NCI-H2107 treated with DMSO at 0.1 percent for 48 hours (cell line): ENCODE results near the gene OTOS.

Experiments used
- DNase-seq: peaks from one replicate; lab custom pipeline; 2025; ENCODE audit not compliant: unreplicated experiment; lab: John Stamatoyannopoulos, UW

The OTOS gene

DNA sequence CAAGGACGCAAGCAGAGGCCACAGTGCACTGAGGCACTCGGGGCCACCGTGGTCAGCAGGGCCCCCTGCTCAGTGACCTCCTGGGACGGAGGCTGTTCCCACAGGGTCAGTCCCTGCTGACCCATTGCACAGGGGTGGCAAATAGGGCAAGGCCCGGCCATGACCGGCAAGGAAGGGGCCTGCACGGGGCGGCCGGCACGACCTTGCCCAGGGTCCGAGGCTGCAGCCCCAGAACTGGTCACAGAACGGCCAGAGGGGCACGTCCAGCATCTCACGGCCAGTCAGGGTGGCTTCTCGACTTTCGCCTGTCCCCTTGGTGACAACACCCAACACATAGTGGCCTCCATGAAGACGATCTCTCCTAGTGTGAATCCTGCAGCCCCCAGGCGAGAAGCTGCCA, 27.6 kb upstream of the OTOS start:
- no peak for DNase-seq

DNA sequence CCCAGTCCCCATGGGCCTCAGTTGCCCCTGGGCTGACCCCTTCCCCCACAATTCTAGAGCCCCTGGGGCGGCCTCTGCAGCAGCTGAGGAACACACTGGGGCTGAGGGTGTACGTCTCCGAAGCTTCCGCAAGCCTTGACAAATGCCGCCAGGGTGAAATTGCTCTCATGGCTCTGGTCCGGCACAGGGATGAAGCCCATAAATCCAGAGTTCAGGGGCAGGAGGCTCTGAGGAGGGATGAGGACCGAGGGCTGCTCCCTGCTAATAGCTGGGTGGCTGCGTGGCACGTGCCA, 27.1 kb upstream of the OTOS start:
- DNase-seq: no peak

DNA sequence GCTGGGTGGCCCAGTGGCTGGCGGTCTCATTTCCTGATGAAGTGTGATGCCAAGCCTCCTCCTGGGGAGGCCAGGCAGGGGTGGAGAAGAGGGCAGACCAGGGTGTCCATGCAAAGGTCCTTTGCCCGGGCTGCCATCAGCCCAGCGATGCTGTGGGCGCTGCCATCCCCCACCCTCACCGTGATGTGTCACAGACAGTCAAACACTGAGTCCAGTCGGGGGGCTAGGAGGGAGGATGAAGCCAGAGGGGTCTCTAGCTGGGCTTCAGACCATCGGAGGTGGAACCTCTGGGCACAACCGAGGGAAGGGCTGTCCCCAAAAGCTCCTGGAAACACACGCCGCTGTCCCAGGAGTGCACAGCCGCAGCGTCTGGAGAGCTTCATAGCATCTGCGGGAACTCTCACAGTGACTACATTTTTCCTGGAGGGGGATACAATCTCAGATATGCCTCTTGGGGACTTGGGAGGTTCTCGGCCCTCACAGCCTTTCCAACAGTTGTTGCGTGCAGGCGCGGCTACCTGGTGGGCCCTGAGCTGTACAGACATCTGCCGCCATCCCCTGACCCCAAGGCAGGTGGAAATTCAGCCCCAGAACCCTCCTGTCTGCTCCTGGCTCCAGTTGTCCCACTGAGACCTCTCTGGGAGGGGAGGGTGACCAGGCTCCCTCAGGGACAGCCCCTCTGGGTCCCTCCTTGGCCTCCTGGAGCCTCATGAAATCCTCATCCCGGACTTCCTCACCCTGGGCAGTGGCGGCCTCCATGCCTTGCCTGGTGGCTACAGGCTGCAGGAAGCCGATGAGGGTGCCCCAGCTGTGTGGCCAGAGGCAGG, 26.5 kb upstream of the OTOS start:
- DNase-seq: no peak

DNA sequence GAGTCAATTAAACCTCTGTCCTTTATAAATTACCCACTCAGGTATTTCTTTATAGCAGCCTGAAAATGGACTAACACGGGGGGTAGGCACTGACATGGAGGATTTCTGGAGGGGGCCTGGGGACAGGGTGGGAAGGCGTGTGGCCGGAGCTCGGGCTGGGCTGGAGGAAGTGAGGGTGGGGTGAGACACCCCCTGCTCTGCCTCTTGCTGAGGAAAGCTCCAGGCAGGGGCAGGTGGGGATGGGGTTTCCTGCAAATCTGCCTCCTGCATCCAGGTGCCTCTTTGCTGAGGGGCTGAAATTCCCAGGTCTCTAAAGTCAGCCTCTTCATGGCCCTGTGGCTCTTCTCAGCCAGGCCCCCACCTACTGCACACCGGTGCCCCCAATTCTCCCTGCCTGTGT, 25.7 kb upstream of the OTOS start:
- no peak for DNase-seq

DNA sequence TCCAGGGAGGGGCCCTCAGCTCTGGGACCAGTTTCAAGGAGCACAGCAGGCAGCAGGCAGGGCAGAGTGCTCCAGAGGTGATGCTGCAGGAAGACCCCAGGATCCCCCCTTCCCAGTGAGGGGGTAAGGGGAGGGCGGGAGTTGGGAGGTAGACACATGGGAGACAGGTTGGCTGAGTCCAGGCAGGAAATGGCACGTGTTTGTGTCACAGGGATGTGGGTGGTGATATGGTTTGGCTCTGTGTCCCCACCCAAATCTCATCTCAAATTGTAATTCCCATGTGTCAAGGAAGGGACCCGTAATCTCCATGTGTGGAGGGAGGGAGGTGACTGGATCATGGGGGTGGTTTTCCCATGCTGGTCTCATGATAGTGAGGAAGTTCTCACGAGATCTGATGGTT, 25.2 kb upstream of the OTOS start:
- DNase-seq: no peak

DNA sequence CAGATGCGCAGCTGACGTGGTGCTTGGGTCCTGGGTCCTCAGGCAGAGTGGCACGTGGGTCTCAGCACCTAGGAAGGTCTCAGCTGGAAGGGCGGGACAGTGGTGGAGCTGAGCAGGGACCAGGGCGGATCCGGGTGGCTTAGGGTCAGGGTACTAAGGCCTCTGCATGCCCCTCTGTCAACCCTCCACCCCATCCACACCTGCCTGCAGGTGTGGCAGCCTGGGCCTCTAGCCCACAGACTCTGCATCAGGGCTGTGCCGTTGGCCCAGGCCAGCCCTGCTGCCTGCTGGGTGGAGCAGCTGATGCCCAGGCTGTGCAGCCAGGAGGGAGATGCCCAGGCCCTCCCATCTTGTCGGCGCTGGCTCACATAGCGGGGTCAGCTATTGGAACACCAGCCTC, 24.6 kb upstream of the OTOS start:
- DNase-seq: no peak

DNA sequence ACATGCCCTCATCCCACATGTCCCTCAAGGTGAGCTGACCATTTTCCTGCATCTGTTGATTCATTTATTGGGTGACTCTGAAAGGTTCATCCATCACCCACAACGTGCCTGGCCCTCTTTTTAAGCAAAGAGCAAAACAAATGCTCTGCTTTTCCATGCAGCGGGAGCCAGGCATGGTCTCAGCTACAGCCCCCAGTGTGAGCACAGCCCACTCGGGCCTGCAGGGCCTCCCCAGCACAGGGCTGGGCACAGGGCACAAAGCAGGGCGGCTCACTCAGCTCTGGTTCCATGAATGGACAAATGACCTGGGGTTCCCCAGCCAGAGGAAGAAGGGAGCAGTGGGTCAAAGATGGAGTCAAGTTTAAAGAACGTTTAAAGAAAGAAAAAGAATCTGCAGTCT, 24.1 kb upstream of the OTOS start:
- no peak for DNase-seq

DNA sequence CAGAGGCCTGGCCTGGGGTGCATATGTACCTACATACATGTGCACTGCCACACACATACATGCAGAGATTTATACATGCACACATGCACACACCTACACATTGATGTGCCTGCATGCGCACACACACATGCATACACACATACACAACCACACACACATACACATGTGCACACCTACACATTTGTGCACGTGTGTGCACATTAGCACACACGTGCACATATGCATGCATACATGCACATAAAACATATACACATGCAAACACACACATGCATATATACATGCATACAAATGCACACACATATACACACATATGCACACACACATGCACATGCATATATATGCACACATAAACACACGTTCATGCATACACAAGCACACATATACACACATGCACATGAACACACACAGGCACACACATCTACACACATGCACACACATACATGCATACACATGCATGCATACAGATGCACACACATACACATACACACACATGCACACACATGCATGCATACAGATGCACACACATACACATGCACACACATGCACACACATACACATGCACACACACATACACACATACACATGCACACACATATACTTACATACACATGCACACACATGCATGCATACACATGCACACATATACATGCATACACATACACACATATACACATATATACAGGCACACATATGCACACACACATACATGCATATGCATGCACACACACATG, 23.6 kb upstream of the OTOS start:
- no peak for DNase-seq

DNA sequence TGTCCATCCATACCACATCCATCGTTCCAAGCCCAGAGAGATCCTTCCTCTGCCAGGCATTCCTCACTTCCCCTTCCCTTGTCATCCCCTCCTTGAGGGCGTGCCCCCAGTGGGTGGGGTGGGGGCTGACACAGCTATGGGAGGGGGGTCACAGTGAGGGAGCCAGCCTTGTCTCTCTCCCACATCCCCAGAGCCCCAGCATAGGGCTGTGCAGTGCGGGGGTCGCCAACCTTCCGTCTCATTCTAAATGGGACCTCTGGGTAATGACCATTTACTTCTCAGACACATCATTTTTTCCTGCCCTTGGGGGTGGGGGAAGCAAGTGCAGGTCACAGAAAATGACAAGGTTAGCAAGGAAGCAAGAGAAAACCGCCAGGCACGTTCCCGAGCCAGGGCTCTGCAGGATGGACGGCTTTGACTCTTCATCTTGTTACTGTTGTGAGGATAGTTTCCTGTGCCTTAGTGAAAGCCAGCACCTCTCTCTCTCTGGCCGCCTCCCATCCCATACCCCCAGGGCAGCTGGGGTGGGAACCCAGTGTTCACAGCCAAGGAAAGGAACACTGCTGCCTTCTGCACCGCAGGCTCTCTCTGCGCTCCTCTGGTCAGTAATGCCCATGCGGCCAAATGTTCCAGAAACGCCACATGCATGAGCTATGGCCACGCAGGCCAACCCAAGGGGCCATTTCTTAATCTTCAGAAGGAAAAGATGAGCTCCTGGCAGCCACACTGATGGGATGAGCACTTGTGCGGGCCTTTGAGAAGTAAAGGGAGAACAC, 22.7 kb upstream of the OTOS start:
- DNase-seq: no peak

DNA sequence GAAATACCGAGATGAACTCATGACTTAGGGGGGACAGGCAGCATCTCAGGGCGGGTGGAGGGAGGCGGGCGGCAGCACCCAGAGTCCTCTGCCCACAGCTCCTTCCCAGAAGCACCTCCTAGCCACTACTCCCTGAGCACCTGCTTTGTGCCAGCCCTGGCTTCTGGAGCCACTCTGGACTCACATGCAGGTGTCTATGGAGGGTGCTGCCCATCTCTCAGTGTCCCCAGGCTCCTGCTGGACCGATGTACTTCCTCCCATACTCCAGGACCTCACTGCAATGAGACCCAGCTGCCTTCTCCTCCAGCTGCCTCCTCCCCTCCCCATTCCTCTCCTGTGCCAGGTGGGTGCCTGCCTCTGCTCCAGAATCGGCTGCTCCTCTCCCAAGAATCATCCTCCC, 22.1 kb upstream of the OTOS start:
- DNase-seq: no peak

DNA sequence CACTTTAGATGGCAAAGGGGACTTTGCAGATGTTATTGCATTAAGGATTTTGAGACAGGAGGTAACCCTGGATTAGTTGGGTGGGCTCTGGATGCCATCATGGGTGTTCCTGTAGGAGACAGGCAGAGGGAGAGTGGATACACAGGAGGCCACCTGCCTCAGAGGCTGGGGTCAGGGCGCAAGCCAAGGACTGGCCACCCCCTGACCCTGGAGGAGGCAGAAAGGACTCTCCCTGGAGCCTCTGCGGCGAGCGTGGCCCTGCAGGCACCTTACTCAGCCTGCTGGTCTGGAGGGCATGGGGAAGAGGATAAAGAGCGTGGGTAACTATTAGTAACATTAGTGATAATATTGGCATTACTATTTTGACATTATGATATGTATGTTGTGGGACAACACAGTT, 21.6 kb upstream of the OTOS start:
- no peak for DNase-seq

DNA sequence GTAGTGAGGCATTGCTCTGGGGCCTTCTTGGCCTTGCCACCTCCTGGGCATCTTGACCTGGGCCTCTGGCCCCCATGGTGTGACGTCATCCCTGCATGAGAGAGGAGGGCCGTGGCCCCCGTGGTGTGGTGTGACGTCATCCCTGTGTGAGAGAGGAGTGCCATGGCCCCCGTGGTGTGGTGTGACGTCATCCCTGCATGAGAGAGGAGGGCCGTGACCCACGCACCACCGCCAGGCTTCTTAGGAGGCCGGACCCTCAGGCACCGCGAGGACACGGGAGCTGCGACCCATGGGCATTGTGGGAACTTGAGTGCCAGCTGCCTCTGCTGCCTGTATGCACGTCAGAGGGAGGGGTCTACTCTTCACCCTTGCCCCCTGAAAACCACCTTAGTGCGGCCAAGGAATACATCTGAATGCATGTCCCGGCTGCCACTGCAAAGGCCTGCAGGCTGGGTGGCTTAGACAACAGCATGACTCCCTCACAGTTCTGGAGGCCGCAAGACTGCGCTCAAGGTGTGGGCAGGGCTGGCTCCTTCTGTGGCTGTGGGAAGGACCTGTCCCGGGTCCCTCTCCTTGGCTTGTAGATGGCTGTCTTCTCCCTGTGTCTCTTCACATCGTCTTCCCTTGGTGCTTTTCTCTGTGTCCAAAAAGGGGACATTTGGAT, 20.8 kb upstream of the OTOS start:
- DNase-seq: no peak

DNA sequence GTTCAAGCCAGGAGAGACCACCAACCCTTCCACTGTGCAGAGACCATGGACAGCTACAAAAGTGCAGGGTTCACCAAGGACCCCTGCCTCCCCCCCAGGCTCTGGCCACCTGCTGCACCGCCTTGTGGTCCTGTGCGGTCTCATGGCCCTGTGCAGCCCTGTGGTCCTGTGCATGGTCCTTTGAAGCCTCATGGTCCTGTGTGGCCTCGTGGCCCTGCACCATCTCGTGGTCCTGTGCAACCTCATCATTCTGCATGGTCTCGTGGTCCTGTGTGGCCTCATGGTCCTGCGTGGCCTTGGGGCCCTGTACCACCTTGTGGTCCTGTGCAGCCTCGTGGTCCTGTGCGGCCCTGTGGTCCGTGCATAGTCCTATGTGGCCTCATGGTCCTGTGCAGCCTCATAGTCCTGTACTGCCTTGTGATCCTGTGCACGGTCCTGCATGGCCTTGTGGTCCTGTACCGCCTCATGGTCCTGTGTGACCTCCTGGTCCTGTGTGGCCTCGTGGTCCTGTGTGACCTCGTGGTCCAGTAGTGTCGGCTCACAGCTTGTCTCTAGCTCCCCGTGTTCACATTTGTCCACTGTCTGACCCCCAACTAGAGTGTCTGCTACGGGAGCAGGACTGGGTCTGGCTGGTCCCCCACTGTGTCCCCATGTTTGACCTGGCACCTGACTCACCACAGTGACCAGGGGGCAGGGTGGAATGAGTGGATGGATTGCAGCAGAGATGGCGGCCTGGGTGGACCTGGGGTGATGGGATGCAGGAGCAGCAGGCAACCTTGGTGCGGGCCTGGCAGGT, 20.0 kb upstream of the OTOS start:
- DNase-seq: no peak

DNA sequence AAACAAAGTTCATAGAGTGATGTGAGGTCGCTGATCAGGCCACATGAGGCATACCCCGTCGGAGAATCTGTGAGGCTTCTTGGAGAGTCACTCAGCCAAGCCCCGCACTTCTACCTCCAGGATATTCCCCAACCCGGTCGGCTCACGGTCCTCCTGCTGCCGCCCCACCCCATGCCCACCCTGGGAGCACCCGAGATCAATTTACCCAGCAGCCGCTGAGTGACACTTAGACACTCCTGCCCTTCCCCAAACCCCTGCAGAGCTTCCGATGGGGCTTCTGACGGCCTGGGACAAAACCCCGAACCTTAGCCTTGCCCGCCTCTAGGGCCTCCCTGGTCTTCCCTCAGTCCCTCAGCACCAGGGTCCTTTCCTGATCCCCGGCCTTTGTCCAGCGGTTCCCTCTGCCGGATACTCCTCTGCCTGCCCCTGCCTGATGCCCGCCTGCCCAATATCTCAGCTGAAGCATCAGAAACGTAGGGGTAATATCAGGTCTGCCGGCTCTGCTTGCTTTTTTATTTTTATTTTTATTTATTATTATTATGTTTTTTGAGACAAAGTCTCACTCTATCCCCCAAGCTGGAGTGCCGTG, 18.9 kb upstream of the OTOS start:
- DNase-seq: no peak

DNA sequence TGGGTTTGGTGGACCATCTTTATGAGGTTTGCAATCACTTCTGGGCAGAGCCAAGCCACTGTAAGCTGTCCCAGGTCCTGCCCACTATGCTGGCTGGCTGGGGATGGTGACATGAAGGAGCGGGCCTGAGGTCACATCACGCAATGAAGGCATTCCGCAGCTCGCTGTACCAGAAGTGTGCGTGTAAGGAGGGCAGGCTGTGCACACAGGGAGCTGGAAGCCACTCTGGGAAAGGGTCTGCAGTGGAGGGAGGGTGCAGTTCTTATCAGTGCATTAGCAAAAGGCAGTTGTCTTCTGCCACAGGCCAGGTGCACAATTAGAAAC, 16.7 kb upstream of the OTOS start:
- DNase-seq: no peak

DNA sequence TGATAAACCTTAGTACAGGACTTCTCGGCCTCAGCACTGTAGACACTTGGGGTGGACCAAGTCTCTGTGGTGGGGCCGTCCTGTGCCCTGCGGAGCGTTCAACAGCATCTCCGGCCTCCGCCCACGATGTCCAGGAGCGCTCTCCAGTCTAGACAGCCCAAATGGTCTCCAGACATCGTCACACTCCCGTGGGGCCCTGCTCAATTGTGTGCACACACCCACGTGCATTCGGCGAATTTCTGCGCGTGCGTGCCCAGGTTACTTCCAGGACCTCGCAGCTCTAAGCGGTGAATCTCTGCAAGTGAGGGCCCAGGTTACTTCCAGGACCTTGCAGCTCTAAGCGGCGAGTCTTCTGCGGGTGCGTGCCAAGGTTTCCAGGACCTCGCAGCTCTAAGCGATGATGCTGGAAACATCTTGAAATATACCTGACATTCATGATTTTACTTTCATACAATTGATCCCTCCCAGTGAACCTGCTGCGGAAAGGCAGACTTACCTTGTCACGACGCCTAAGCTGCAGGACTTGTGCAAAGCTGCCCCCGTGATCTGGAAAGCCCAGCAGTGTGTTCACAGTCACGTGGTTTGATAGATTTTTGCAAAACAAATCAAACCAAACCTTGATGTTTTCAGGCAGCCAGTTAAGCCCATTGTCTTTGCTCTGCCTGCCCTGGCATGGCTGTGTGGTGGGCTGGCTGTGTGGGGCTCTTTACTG, 16.1 kb upstream of the OTOS start:
- DNase-seq: no peak

DNA sequence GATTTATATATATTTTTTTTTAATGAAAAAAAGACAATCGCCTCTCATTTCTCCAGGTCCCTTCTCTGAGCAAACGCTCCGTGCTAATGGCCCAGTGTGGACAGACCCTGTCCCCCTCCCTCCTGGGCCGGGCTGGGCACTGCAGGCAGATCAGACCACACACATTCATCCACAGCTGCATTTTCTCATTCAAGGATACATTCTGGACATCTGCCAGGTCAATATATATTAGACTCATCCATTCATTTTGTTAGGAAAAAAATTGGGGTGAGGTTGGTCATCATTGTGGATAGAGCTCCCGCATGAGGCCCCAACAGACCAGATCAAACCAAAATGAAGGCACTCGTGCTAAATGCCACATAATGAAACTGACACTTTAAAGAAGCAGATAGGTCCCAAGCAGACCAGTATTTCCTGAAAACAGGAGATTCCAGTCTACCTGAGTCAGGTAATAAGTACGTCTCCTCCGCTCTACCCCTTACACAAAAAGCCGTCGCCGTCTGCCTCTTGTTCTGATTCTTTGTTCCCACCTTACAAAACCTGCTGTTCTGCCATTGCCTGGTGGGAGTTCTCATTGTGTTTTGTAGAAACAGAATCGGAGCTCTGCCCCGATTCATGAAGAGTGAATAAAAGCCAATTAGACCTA, 15.4 kb upstream of the OTOS start:
- no peak for DNase-seq

DNA sequence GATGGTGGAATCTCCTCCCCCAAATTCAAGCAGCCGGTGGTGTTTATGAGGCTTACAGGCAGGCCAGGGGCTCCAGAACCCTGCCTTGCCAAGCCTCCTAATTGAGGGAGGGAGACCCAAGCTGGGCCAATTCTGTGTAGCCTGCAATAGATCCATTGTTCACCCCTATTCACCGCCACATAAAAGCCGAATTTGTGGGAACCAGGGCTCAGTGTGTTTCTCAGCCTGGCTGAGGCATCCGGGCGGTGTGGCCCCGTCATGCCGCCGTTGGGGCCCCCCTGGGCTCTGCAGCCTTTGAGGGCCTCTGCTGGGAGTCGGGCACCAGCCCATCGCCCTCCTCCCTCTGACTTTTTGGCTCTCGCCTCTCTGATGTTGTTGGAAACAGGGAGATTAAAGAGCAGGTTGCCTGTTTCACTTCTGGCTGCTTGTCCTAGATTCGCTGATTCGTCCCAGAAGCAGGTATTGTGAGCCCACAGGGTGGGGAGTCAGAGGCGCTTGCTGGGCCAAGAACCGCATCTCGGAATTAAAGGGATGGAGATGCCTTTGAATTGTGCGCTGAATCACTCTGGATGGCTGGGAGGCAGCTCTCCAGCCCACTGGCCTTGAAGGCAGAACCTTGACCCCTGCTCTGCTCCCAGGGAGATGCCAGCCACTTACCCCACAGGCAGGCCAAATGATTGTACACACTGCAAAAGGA, 14.7 kb upstream of the OTOS start:
- no peak for DNase-seq

DNA sequence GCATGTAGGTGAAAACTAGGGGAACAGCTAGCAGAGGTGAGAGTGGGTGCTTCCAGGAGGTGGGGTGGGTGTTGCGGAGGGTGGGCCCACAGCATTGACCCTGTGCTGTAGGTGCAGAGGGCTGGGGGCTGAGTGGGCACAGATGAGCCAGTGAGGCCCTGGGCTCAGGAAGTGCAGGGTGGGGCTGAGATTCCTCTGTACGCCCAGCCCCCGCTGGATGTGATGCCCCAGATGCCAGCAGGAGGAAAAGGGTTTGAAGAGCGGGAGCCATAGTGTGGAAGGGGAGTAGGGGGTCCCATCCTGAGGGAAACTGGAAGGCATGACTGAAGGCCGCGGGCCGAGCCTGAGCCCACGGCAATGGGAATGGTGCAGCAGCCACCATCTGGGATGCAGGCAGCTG, 14.1 kb upstream of the OTOS start:
- DNase-seq: no peak
